Neuron (in vitro differentiated cells): Measurements from ENCODE around the gene ATP6V1E1.
"Not testable (repeated sequence)": the region's sequence is repeated elsewhere in the genome, so short reads cannot be mapped to it uniquely, and the experiment has no call there.

ENCODE experiments used
- H2AFZ ChIP-seq: one replicate; pipeline ENCODE4 v1.6.1; 2013; ENCODE audit warnings: low read depth, mild to moderate bottlenecking, inconsistent platforms, low read length, moderate library complexity
- H3K27me3 ChIP-seq: one replicate; pipeline ENCODE4 v1.6.1; 2013; ENCODE audit warnings: low read length; ENCODE audit not compliant: insufficient read depth
- H3K36me3 ChIP-seq: one replicate; pipeline ENCODE4 v1.6.1; 2013; ENCODE audit warnings: low read length; ENCODE audit not compliant: insufficient read depth
- H3K4me1 ChIP-seq: one replicate; pipeline ENCODE4 v1.6.1; 2013; ENCODE audit warnings: low read length; ENCODE audit not compliant: insufficient read depth
- H3K4me3 ChIP-seq: 2 replicates; pipeline ENCODE4 v1.5.1; 2013; ENCODE audit warnings: mild to moderate bottlenecking, low read length, moderate library complexity
- H3K9me3 ChIP-seq: one replicate; pipeline ENCODE4 v1.6.1; 2013; ENCODE audit warnings: low read length

Gene ATP6V1E1

GRCh38 chr22:17566776-17567175 lies 61.8 kb downstream of the ATP6V1E1 start:
- no peaks in the 10 kb centered on the region for H3K9me3 ChIP-seq
- no peaks in the 10 kb centered on the region for H3K27me3 ChIP-seq
- H3K36me3 ChIP-seq: no peaks in the 10 kb centered on the region
- peaks cover 37% of the 10 kb centered on the region for H3K4me1 ChIP-seq
- H3K4me3 ChIP-seq: no peak overlapping the region
- H2AFZ ChIP-seq: no peak overlapping the region

GRCh38 chr22:17566016-17566687 lies 62.4 kb downstream of the ATP6V1E1 start:
- not testable (repeated sequence) for H3K4me3 ChIP-seq, H3K36me3 ChIP-seq

GRCh38 chr22:17563936-17564391 lies 64.6 kb downstream of the ATP6V1E1 start:
- H3K36me3 ChIP-seq: peaks cover 11% of the 10 kb centered on the region
- no peak overlapping the region for H2AFZ ChIP-seq
- H3K4me1 ChIP-seq: peaks cover 25% of the 10 kb centered on the region
- H3K9me3 ChIP-seq: peaks cover 4% of the 10 kb centered on the region
- H3K4me3 ChIP-seq: no peak overlapping the region
- H3K27me3 ChIP-seq: no peaks in the 10 kb centered on the region

More at GRCh38 chr22:17566016-17566687, 62.4 kb downstream of the ATP6V1E1 start:
- H3K4me1 ChIP-seq: peaks cover 37% of the 10 kb centered on the region
- not testable (repeated sequence) for H3K9me3 ChIP-seq, H2AFZ ChIP-seq, H3K27me3 ChIP-seq

- H3K27me3 ChIP-seq: no peaks in the 10 kb centered on the region
- H3K4me3 ChIP-seq: peak within 1 kb of the TSS; percentile 8
- peaks cover 25% of the 10 kb centered on the region for H3K4me1 ChIP-seq
Observed at GRCh38 chr22:17562906-17563870, 65.4 kb downstream of the ATP6V1E1 start, which contains the start of gene SLC25A18. TSS of gene SLC25A18 (plus strand) at chr22:17563498. CDS start at chr22:17579945, 16,447 bp downstream.

GRCh38 chr22:17559188-17559587 lies 69.4 kb downstream of the ATP6V1E1 start:
- H3K4me3 ChIP-seq: no peak overlapping the region
- no peak overlapping the region for H2AFZ ChIP-seq
- peaks cover 22% of the 10 kb centered on the region for H3K4me1 ChIP-seq
- H3K36me3 ChIP-seq: peaks cover 43% of the 10 kb centered on the region
- peaks cover 4% of the 10 kb centered on the region for H3K9me3 ChIP-seq
- H3K27me3 ChIP-seq: no peaks in the 10 kb centered on the region

More at GRCh38 chr22:17562906-17563870, 65.4 kb downstream of the ATP6V1E1 start, which contains the start of gene SLC25A18:
- Histone ChIP-seq H3K36me3 (peaks cover 16% of the 10 kb centered on the region), H2AFZ (peak within 1 kb of the TSS; percentile 12), H3K9me3 (peaks cover 4% of the 10 kb centered on the region)

- peaks cover 4% of the 10 kb centered on the region for H3K9me3 ChIP-seq
- no peak overlapping the region for H3K4me3 ChIP-seq
- no peaks in the 10 kb centered on the region for H3K27me3 ChIP-seq
- peaks cover 78% of the 10 kb centered on the region for H3K36me3 ChIP-seq
- no peak overlapping the region for H2AFZ ChIP-seq
- no peaks in the 10 kb centered on the region for H3K4me1 ChIP-seq
Observed at GRCh38 chr22:17554814-17555213, 73.7 kb downstream of the ATP6V1E1 start.

- Histone ChIP-seq H3K9me3 (no peaks in the 10 kb centered on the region), H3K4me3 (no peak overlapping the region), H3K27me3 (no peaks in the 10 kb centered on the region), H3K36me3 (peaks cover 81% of the 10 kb centered on the region), H3K4me1 (no peaks in the 10 kb centered on the region), H2AFZ (no peak overlapping the region)
Observed at GRCh38 chr22:17552737-17553136, 75.8 kb downstream of the ATP6V1E1 start.

- H2AFZ ChIP-seq: no peak overlapping the region
- no peaks in the 10 kb centered on the region for H3K27me3 ChIP-seq
- peaks cover 77% of the 10 kb centered on the region for H3K36me3 ChIP-seq
- H3K4me1 ChIP-seq: no peaks in the 10 kb centered on the region
- H3K4me3 ChIP-seq: no peak overlapping the region
- no peaks in the 10 kb centered on the region for H3K9me3 ChIP-seq
Observed at GRCh38 chr22:17549655-17550054, 78.9 kb downstream of the ATP6V1E1 start.

- Histone ChIP-seq H3K4me3 (no peak overlapping the region), H3K36me3 (peaks cover 73% of the 10 kb centered on the region), H2AFZ (no peak overlapping the region), H3K9me3 (no peaks in the 10 kb centered on the region), H3K4me1 (no peaks in the 10 kb centered on the region), H3K27me3 (no peaks in the 10 kb centered on the region)
Observed at GRCh38 chr22:17549183-17549582, 79.4 kb downstream of the ATP6V1E1 start.

GRCh38 chr22:17548756-17549035 lies 79.9 kb downstream of the ATP6V1E1 start:
- H2AFZ ChIP-seq: no peak overlapping the region
- peaks cover 72% of the 10 kb centered on the region for H3K36me3 ChIP-seq
- H3K27me3 ChIP-seq: no peaks in the 10 kb centered on the region
- no peaks in the 10 kb centered on the region for H3K4me1 ChIP-seq
- H3K9me3 ChIP-seq: no peaks in the 10 kb centered on the region
- H3K4me3 ChIP-seq: no peak overlapping the region

- peaks cover 70% of the 10 kb centered on the region for H3K36me3 ChIP-seq
- H3K4me3 ChIP-seq: no peak overlapping the region
- H3K4me1 ChIP-seq: no peaks in the 10 kb centered on the region
- H3K27me3 ChIP-seq: no peaks in the 10 kb centered on the region
- no peak overlapping the region for H2AFZ ChIP-seq
- no peaks in the 10 kb centered on the region for H3K9me3 ChIP-seq
Observed at GRCh38 chr22:17548010-17548755, 80.4 kb downstream of the ATP6V1E1 start.

GRCh38 chr22:17542452-17542851 lies 86.1 kb downstream of the ATP6V1E1 start:
- no peaks in the 10 kb centered on the region for H3K9me3 ChIP-seq
- no peaks in the 10 kb centered on the region for H3K27me3 ChIP-seq
- peaks cover 66% of the 10 kb centered on the region for H3K36me3 ChIP-seq
- H3K4me1 ChIP-seq: no peaks in the 10 kb centered on the region
- H2AFZ ChIP-seq: no peak overlapping the region
- H3K4me3 ChIP-seq: no peak overlapping the region
